Suprapubic skin (tissue), 4 donors: ENCODE measurements around the gene RHBDF1. TPM values are rescaled to one million over a fixed set of nuclear protein-coding genes. Genes with fewer than 3 reads are reported as not detected.

Experiments
- DNase-seq, 2 donors: peaks; one replicate each; pipeline ENCODE4 v3.0.0-alpha.2; 2019; ENCODE audit warnings: low spot score in 2 of 2
- H3K27ac ChIP-seq: fragments of 200-600 bp; sonication (generic); one replicate; pipeline ENCODE4 v1.5.1; 2019
- H3K27me3 ChIP-seq: fragments of 200-600 bp; sonication (generic); one replicate; pipeline ENCODE4 v1.5.1; 2019
- H3K36me3 ChIP-seq: fragments of 200-600 bp; sonication (generic); one replicate; pipeline ENCODE4 v1.5.1; 2019
- H3K4me1 ChIP-seq: fragments of 200-600 bp; sonication (generic); one replicate; pipeline ENCODE4 v1.5.1; 2019
- H3K4me3 ChIP-seq: fragments of 200-600 bp; sonication (generic); one replicate; pipeline ENCODE4 v1.5.1; 2019; ENCODE audit warnings: mild to moderate bottlenecking
- H3K9me3 ChIP-seq: fragments of 200-600 bp; sonication (generic); one replicate; pipeline ENCODE4 v1.5.1; 2019
- EP300 ChIP-seq: sonication (generic); formaldehyde crosslinking; IDR thresholded peaks from one replicate; pipeline ENCODE4 v1.6.1; 2017; ENCODE audit warnings: antibody characterized with exemption
- POLR2A ChIP-seq, 2 donors: fragments of 450-650 bp; IDR thresholded peaks; one replicate each; pipeline ENCODE4 v1.6.1; 2017; ENCODE audit warnings: antibody characterized with exemption in 2 of 2, mild to moderate bottlenecking in 2 of 2, moderate library complexity in 2 of 2
- POLR2AphosphoS5 ChIP-seq, 3 donors: sonication (generic); formaldehyde crosslinking; IDR thresholded peaks; one replicate each; pipeline ENCODE4 v1.6.1; 2017; ENCODE audit warnings: antibody characterized with exemption in 3 of 3
- WGBS: methylation state at CpG from one replicate; pipeline ENCODE4 v1.1.5; 2018; 5-methylcytosine and 5-hydroxymethylcytosine counted together
- total RNA-seq, 4 donors: library from RNA; depleted of rRNA; stranded (reverse); fragments of >200 nt; gene quantifications; one replicate each; pipeline ENCODE4 v1.1.0, GENCODE V29; 2016
- TF ChIP-seq, protein P1 (sequence below), 2 donors: fragments of 200-600 bp in 1 of 2; fragments of 450-650 bp in 1 of 2; sonication (generic) in 1 of 2; IDR thresholded peaks; one replicate each; pipeline ENCODE4 v1.5.1; 2016 to 2019; ENCODE audit warnings: antibody characterized with exemption in 2 of 2, mild to moderate bottlenecking in 1 of 2, moderate library complexity in 1 of 2

Gene RHBDF1
- total RNA-seq, 4 donors from 2014 or later, result 32.1 to 107 (median 41.2) TPM

DNA sequence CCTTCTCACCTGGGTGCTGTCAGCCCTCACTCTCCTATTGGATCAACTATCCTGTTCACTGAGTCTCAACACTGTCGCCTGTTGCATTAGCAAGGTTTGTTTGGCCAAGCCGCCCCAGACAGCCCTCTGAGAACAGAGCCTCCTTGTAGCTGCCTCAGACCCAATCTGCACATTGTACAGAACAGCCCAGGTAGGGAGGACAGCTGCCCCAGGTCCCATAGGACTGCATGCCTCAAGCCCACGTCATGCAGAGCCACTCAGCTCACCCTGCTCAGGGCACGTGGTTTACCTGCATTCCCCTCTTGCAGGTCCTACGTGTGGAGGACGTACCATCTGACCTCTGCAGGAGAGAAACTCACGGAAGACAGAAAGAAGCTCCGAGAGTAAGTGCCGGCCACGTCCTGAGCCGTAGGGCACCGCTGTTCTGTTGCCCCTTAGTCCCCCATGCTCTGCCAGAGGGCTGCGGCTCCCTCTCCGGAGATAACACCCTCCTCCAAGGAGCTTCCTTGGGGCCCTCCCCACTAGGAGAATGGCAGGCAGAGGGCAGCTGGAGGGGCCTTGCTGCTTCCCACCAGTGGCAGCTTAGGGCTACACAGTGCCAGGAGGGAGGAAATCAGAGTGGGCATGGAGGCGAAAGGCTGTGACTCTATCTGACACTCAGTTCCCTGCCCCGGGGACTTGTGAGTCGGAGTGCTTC lies 16.1 kb downstream of the RHBDF1 start:
- TF ChIP-seq POLR2A (IDR thresholded peaks at IDR 0.05), result no peak
- TF ChIP-seq, protein P1, sequence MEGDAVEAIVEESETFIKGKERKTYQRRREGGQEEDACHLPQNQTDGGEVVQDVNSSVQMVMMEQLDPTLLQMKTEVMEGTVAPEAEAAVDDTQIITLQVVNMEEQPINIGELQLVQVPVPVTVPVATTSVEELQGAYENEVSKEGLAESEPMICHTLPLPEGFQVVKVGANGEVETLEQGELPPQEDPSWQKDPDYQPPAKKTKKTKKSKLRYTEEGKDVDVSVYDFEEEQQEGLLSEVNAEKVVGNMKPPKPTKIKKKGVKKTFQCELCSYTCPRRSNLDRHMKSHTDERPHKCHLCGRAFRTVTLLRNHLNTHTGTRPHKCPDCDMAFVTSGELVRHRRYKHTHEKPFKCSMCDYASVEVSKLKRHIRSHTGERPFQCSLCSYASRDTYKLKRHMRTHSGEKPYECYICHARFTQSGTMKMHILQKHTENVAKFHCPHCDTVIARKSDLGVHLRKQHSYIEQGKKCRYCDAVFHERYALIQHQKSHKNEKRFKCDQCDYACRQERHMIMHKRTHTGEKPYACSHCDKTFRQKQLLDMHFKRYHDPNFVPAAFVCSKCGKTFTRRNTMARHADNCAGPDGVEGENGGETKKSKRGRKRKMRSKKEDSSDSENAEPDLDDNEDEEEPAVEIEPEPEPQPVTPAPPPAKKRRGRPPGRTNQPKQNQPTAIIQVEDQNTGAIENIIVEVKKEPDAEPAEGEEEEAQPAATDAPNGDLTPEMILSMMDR (IDR thresholded peaks at IDR 0.05), result no peak
- no peak for TF ChIP-seq POLR2AphosphoS5 (IDR thresholded peaks at IDR 0.05)
- TF ChIP-seq EP300, result no peak
- Histone ChIP-seq H3K9me3 (no peaks in the 10 kb centered on the region), H3K4me1 (peaks cover 19% of the 10 kb centered on the region), H3K27me3 (no peaks in the 10 kb centered on the region), H3K27ac (no peak overlapping the region), H3K36me3 (peaks cover 59% of the 10 kb centered on the region), H3K4me3 (no peak overlapping the region)
- DNase-seq, result peak in 1 of 2 donors; percentile 52
- 91% methylated on average over 12 of the region's 17 CpGs for WGBS

DNA sequence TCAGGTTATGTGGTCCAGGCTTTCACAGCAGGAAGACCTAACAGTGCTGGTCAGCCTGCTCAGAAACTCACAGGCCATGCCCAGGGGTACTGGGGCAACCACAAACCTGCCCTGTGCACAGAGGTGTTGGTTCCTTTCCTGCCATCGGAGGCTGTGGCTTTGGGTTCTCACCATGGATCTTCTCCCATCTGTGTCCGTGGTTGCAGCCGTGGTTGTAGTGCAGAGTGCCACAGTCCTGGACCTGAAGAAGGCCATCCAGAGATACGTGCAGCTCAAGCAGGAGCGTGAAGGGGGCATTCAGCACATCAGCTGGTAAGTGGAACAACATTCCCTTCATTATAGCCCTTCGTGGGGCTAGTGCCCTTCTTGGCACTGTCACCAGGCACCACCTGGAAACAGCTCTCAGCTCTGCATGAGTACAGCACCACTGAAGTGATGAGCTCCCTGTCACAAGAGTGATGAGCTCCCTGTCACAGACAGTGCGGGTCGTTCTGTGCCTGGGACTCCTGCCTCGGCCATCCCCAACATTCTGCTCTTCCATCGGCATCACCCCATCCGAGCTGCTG lies 16.8 kb downstream of the RHBDF1 start:
- 91% methylated on average over 11 of the region's 11 CpGs for WGBS
- Histone ChIP-seq H3K27ac (no peak overlapping the region), H3K9me3 (no peaks in the 10 kb centered on the region), H3K4me1 (peaks cover 19% of the 10 kb centered on the region), H3K27me3 (no peaks in the 10 kb centered on the region), H3K4me3 (no peak overlapping the region), H3K36me3 (peaks cover 52% of the 10 kb centered on the region)
- no peak for TF ChIP-seq POLR2A (IDR thresholded peaks at IDR 0.05)
- DNase-seq, result no peak

DNA sequence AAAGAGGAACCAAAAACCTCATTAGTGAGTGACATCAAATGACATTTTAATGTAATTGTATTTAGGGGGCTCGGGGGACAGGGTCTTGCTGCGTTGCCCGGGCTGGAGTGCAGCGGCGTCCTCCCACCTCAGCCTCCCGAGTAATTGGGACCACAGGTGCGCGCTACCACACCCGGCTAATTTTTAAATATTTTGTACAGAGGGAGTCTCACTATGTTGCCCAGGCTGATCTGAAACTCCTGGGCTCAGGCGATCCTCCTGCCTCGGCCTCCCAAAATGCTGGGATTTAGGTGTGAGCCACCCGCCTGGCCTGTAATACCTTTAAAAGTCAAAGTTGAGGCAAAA lies 18.2 kb downstream of the RHBDF1 start:
- no peak overlapping the region for H3K27ac ChIP-seq
- peak overlapping the region; percentile 87 for H3K4me3 ChIP-seq
- no peak for DNase-seq
- no peaks in the 10 kb centered on the region for H3K27me3 ChIP-seq
- peaks cover 42% of the 10 kb centered on the region for H3K36me3 ChIP-seq
- WGBS, result 58% methylated on average over 12 of the region's 12 CpGs
- H3K4me1 ChIP-seq, result peaks cover 19% of the 10 kb centered on the region
- no peaks in the 10 kb centered on the region for H3K9me3 ChIP-seq
- TF ChIP-seq, protein P1 (IDR thresholded peaks at IDR 0.05), result no peak
- TF ChIP-seq EP300, result no peak
- TF ChIP-seq POLR2AphosphoS5 (IDR thresholded peaks at IDR 0.05), result no peak

DNA sequence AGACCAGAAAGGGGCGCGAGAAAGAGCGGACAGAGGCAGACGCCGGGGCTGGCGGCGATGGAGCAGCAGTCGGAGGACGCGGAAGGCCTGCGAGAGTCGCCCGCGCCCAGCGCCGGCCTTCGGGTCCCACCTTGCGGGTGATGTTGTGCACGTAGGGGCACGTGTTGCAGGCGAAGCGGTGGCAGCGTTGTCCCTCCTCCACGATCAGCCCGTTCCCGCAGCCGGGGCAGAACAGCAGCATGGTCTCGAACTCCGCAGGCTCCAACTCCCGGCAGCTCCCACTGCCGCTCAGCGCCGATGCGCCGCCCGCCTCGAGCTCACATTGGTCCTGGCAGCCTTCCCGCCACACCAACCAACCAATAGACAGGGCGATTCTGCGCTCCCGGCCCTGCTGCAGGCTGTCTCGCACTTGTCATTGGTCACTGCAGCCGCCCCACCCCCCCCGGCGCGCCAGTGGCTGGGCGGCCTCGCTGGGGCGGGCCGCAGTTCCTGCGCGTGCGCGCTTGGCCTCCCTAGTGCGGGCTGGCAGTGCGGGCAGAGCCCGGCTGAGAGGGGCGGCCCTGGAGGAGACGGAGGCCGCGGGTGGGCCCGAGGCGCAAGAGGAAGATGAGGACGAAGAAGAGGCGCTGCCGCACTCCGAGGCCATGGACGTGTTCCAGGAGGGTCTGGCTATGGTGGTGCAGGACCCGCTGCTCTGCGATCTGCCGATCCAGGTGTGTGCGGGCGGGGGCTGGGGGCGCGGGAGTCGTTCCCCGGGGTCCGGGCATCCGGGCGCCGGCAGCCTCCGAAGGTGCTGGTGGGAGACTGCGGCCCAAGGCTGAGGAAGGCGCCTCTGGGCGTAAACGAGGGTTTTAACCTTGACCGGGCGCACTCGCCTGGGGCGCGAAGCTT lies 18.8 kb downstream of the RHBDF1 start, which contains the start of the genes POLR3K and SNRNP25:
Gene POLR3K (minus strand): TSS at position 263 of the 891 bp plus-strand sequence. CDS start 22 bp downstream, at position 241.
Gene SNRNP25 (plus strand): TSS at position 483 of the 891 bp plus-strand sequence. CDS start 189 bp downstream, at position 672.
- peak within 1 kb of the TSS; percentile 87 for H3K4me3 ChIP-seq
- H3K36me3 ChIP-seq, result peaks cover 39% of the 10 kb centered on the region
- peaks cover 19% of the 10 kb centered on the region for H3K4me1 ChIP-seq
- peak; percentile 99 to 100 for DNase-seq
- no peaks in the 10 kb centered on the region for H3K27me3 ChIP-seq
- TF ChIP-seq POLR2AphosphoS5 (IDR thresholded peaks at IDR 0.05) (peak in 2 of 3 donors; percentile 18 to 27), EP300 (no peak)
- peak within 1 kb of the TSS; percentile 77 for H3K27ac ChIP-seq
- WGBS, result 2% methylated on average over 30 of the region's 91 CpGs
- H3K9me3 ChIP-seq, result no peaks in the 10 kb centered on the region

DNA sequence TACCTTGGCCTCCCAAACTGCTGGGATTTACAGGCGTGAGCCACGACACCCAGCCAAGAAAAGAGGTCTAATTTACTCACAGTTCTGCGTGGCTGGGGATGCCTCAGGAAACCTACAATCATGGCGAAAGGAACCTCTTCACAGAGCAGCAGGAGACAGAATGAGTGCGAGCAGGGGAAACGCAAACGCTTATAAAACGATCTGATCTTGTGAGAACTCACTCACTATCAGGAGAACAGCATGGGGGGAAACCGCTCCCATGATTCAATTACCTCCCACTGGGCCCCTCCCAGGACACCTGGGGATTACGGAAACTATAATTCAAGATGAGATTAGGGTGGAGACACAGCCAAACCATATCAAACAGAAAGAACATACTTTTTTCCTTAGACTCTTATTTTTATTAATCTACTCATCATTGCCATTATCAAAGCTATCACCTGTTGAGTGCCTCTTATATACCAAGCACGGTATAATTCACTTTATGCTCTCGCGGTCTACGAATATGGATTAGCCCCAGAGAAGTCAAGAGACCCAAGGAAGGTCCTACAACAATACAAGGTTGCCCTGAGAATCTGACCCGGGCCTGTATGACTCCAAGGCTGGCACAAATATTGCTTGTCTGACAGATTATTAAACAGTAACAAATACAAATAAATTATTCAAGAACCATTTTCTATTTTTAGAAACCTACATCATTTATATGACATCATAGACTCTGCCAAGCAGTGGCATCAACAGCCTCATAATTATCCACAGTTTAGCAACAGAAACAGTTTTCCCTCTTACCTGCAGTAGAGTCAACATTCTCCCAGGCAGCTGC lies 21.5 kb downstream of the RHBDF1 start:
- peaks cover 25% of the 10 kb centered on the region for H3K36me3 ChIP-seq
- 92% methylated on average over 15 of the region's 15 CpGs for WGBS

More for the DNA sequence above, 21.5 kb downstream of the RHBDF1 start:
- no peak for DNase-seq
- Histone ChIP-seq H3K9me3 (no peaks in the 10 kb centered on the region), H3K27ac (no peak overlapping the region), H3K27me3 (no peaks in the 10 kb centered on the region), H3K4me3 (no peak overlapping the region), H3K4me1 (peaks cover 19% of the 10 kb centered on the region)
- TF ChIP-seq POLR2A (IDR thresholded peaks at IDR 0.05) (no peak), EP300 (no peak), POLR2AphosphoS5 (IDR thresholded peaks at IDR 0.05) (no peak)
- TF ChIP-seq, protein P1 (IDR thresholded peaks at IDR 0.05), result no peak
